AG20443 (cell line): ENCODE data around the gene C17orf50.

Experiments
- DNase-seq: peaks from one replicate; pipeline ENCODE4 v3.0.0; 2012; ENCODE audit warnings: low spot score, mixed read lengths

Gene C17orf50

GRCh38 chr17:35788477-35789368 is 28.0 kb downstream of the C17orf50 start:
- peak; percentile 90 for DNase-seq

DNA sequence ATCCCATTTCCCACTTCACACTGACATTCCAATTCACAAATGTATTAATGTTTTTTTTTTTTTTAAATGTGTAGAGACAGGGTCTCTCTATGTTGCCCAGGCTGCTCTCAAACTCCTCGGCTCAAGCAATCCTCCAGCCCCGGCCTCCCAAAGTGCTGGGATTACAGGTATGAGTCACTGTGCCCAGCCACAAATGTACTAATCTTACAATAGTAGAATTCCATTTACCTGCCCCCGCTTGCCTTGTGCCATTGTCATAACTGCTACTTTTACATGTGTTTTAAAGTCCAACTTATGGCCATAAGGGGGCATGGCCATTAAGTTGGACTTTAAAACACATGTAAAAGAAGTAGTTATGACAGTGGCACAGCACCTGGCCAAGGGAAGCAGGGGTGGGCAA is 30.2 kb downstream of the C17orf50 start:
- no peak for DNase-seq

DNA sequence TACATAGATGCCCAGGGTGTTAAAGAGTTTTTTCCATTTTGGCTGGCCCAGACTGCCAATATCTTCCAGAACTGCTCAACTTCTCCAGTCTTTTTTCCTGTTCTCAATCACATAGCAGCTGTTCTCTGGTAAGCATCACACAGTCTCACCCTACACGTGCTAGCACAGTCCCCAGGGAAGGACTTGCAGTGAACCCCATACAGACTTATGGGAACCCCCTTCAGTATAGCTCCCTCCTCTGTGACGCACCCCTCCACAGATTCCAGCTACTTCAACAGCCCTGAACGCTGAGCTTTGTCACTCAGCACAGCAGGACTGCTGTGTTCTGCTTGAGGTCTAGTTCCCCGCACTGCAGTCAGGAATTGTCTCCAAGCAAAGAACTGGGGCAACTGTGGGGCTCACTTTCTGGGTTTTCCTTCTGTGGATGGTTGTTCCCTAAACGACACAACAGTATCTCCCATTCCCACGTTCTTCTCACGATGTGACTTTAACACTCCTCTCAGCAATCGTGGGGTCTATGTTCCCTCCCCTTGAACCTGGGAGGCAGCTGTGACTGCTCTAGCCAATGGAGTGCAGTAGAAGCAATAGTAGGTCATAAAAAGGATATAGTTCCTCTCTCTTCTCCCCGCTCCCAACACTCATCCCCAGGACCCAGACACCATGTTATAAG is 31.1 kb downstream of the C17orf50 start:
- no peak for DNase-seq

- DNase-seq, result no peak
Measured at GRCh38 chr17:35793257-35793656, 32.6 kb downstream of the C17orf50 start.

- DNase-seq, result peak; percentile 70
Measured at GRCh38 chr17:35795007-35795870, 34.6 kb downstream of the C17orf50 start, which contains the start of gene MMP28. Gene MMP28 (minus strand): TSS chr17:35795641. CDS start chr17:35795377, 264 bp downstream.

GRCh38 chr17:35795871-35796265 is 35.2 kb downstream of the C17orf50 start:
- no peak for DNase-seq

DNA sequence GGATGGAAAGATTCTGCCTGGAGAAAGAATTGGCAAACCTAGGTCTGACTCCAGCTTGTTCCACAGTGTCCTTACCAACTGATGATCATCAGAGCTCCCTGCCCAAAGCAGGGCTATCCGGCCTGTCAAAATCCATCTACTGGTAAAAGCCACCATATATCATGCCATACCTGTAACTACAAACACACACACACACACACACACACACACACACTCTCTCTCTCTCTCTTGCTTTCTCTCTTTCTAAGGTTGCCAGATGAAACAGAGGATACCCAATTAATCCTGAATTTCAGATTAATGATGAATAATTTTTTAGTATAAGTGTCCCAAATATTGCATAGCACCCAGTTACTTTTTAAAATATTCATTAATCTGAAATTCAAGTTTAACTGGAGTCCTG is 36.3 kb downstream of the C17orf50 start:
- DNase-seq, result no peak

DNA sequence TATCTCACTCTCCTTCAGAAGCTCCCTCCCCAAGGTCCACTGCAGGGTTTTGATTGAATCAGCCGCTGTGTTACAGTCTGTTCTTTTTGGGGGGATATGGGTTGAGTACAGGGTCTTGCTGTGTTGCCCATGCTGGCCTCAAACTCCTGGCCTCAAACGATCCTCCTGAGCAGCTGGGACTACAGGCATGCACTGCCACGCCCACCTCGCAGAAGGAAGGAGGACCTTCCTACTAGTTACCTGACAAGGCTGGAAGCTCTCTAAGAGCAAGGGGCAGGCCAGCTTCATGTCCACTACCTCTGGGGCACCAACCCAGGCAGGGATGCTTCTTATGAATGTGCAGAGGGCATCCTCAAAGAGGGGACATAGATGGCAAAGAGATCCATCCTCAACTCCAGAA is 36.7 kb downstream of the C17orf50 start:
- no peak for DNase-seq

DNA sequence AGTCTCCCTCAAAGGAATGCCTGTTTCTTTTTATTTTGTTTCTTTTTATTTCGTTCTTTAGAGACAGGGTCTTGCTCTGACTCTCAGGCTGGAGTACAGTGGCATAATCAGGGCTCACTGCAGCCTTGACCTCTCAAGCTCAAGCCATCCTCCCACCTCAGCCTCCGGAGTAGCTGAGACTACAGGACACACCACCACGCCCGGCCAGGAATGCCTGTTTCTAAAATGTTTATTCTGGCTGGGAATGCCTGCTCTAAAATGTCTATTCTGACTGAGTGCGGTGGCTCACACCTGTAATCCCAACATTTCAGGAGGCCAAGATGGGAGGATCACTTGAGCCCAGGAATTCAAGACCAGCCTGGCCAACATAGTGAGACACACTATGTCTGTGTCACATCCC is 37.2 kb downstream of the C17orf50 start:
- no peak for DNase-seq

DNA sequence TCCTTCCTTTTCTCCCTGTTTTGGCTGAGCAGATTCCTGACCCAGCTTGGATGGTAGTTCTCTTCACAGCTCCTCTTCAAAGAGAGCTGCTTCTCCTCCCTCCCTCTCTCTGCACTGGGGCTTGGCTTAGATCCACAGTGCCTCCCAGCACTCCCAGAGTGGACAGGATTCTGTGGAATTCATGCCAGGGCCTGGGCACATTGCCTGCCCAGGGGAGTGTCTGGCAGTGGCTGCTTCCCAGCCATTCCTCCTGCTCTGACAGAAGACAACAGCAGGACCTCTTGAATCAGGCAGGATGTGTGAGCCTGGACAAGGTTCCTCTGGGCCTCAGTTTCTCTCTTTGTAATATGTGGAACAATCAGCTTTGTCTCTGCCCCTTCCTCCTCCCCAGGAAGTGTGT is 39.3 kb downstream of the C17orf50 start:
- peak; percentile 86 for DNase-seq

- DNase-seq, result peak; percentile 39
Measured at GRCh38 chr17:35801583-35802224, 41.0 kb downstream of the C17orf50 start.

GRCh38 chr17:35804658-35805192 is 44.0 kb downstream of the C17orf50 start:
- peak; percentile 90 for DNase-seq

DNA sequence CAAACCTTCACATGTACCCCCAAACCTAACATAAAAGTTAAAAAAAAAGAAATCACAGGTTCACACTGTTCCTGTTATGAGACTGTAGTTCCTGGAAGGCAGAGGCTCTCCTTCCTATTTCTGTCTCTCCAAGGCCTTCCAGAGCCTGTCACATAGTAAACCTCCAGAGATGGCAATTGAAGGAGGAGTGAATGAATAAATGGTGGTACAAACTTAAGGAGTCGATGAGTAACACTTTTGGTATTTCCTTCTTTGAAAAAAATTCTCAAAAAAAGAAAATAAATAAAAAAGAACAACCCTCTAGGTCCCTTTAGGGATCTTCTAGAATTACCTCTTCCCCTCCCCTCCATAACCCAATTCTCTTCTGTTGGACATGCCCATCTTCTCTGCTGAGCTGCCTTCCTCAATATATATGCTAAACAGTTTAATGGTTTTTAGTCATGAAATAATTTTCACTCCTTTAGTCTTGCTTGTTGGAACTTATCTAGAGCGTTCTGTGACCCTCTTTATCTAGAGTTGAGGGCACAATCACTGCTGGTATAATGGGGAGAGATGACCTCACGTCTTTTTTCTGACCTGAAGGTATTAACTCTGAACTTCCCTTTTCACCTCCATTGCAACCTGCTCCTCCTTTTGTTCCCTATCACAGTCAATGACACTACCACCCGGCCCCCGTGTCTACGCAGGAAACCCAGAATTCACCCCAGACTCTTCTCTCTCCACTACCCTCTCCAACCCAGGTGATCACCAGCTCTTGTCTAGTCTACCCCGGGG is 46.9 kb downstream of the C17orf50 start:
- no peak for DNase-seq

GRCh38 chr17:35808240-35808961 is 47.7 kb downstream of the C17orf50 start:
- DNase-seq, result no peak

DNA sequence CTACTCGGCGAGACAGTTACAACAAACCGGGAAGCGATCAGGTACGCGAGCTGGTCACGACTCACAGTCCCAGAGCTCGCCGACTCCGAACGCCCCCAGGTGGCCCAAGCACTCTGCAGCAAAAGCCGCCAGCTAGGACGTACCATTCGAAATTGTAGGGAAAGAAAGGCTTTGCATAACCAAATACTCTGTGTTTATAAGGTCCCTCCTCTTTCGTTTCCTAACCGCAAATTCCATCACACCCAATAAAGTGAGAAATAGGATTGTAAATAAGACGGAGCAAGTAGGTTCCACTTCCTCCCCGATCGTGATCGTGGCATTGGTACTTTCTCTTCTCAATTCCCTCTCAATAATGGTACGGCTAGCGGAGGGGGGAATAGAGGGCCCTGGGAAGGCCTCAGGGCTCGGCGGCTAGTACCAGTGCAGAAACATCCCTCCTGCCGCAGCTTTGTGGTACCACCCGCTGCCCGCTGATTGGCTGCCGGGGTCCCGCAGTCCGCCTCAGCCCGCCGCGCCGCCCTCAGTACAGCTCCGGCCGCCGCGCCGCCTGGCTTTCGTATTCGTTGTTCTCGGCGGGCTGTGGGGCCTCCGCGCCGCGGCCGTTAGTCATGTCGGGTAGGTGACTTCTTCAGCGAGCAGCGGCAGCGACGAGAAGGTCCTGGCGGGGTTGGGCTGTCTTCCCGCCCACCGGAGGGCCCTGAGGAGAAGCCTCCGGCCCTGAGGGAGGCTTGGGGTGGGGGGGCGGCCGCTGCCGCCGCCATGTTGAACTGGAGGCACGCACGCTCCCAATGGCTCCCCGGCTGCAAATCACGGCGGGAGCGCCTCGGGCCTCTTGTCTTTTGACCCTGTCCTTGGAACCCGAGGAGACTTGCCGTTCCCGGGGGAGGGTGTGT is 48.5 kb downstream of the C17orf50 start, which contains the start of gene TAF15:
Gene TAF15 (plus strand): TSS at position 523 of the 893 bp plus-strand sequence. CDS start 86 bp downstream, at position 609.
- peak; percentile 98 for DNase-seq

DNA sequence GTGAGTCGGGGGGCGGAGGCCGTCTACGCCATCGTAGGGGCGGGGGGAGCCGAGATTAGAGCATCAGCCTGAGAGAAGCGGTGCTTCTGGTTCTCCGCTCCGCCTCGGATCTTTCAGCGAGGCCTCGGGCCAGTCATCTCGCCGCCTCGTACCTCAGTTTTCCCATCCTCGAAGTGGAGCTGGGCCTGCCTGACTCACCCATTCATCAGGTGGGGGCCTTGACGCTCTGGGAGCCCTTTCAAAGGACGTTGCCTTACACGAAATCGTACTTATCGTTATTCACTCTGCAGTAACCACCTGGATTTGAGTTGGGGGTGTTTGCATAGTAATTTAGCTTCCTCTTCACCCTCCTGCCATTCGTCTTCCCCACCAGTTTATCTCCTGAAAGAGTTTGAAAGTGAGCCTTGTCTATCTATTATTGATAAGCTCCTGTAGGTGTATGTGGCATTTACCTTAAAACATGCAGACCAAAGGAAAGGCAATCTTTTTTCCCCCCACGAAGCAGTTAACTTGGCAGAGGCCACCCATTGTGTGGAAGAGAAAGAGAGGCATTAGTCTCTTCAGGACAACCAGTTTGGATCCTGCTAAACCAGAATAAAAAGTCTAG is 49.3 kb downstream of the C17orf50 start:
- peak; percentile 32 for DNase-seq

DNA sequence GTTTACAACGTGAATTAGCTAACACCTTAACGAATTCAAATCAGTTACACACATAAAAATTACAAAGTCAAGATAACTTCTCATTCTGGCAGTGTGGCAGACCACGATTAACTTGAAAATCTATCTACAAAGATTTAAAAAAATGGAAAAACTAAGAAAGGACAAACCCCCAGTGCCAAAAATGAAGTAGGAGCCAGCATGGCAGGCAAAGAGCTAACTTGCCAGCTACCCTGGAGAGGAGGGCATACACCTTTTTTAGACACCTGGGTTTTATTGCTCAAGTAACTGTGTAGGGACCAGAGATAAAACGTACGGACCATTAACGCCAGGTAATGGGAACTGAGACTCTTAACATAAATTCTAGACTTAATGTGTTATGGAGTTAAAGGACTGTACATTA is 51.1 kb downstream of the C17orf50 start:
- no peak for DNase-seq

GRCh38 chr17:35812456-35812855 is 51.8 kb downstream of the C17orf50 start:
- no peak for DNase-seq
